Nephron (organoid): Measurements from ENCODE around the gene MRFAP1L1.
"Not testable (repeated sequence)": the region's sequence is repeated elsewhere in the genome, so short reads cannot be mapped to it uniquely, and the experiment has no call there.

ENCODE experiments used
- H3K27ac Mint-ChIP-seq, 3 experiments: 2 replicates each; pipeline ENCODE4 v1.8.0; 2020; ENCODE audit warnings: mixed read lengths in 3 of 3, mild to moderate bottlenecking in 2 of 3, moderate library complexity in 1 of 3
- H3K27me3 Mint-ChIP-seq: 2 replicates; pipeline ENCODE4 v1.8.0; 2021; ENCODE audit warnings: low read depth, mild to moderate bottlenecking, moderate library complexity, mixed read lengths
- H3K36me3 Mint-ChIP-seq: 2 replicates; pipeline ENCODE4 v1.8.0; 2020; ENCODE audit warnings: low read depth, mixed read lengths
- H3K4me1 Mint-ChIP-seq: 2 replicates; pipeline ENCODE4 v1.8.0; 2020; ENCODE audit warnings: mixed read lengths
- H3K4me3 Mint-ChIP-seq, 3 experiments: 2 replicates each; pipeline ENCODE4 v1.8.0; 2020; ENCODE audit warnings: mild to moderate bottlenecking in 3 of 3, mixed read lengths in 3 of 3, moderate library complexity in 2 of 3
- H3K9me3 Mint-ChIP-seq: 2 replicates; pipeline ENCODE4 v1.8.0; 2020; ENCODE audit warnings: mixed read lengths
- CTCF ChIP-seq, 3 experiments: fragments of 200-600 bp; sonication (generic); IDR thresholded peaks; one replicate each; pipeline ENCODE4 v1.5.0; 2021; ENCODE audit warnings: antibody characterized with exemption in 3 of 3; ENCODE audit not compliant: unreplicated experiment in 3 of 3

MRFAP1L1 gene

DNA sequence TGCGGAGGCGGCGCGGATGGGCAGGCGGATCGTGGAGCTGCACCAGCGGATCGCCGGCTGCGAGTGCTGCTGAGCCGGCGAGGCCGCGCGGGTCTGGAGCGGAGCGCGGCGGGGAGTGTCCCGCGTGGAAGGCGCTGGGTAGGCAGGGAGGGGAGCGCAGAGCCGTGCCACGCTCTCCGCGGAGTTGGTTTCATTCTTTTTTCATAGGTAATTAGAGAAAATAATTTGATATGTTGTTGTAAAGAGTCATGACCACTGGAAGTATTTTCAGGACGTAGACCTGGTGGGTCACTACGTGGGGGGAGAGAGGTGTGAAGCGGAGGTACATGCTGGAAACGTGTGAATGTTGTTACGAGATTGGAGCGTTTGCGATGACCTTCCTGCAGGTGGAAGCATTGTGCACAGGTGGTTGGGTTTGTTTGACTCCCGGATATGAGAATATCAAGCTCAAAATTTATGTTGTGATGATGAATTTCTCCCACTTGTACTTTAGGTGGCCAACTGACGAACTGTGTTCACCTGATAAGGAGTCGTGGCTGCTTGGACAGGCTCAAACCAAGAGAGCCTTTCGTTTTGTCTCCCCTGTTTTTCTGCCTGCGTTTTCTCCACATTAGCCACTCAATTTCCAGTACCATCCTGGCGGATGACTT lies 35.0 kb downstream of the MRFAP1L1 start:
- Mint-ChIP-seq H3K36me3 (peaks cover 48% of the 10 kb centered on the region), H3K9me3 (peaks cover 5% of the 10 kb centered on the region), H3K4me1 (peaks cover 40% of the 10 kb centered on the region), H3K27me3 (no peaks in the 10 kb centered on the region), H3K27ac (peak overlapping the region; percentile 78 to 98 (median 88)), H3K4me3 (peak overlapping the region; percentile 93 to 98 (median 97))
- TF ChIP-seq CTCF (IDR thresholded peaks at IDR 0.05; ENCODE audit: unreplicated experiment in 3 of 3), result peak; percentile 29 to 37 (median 35)

DNA sequence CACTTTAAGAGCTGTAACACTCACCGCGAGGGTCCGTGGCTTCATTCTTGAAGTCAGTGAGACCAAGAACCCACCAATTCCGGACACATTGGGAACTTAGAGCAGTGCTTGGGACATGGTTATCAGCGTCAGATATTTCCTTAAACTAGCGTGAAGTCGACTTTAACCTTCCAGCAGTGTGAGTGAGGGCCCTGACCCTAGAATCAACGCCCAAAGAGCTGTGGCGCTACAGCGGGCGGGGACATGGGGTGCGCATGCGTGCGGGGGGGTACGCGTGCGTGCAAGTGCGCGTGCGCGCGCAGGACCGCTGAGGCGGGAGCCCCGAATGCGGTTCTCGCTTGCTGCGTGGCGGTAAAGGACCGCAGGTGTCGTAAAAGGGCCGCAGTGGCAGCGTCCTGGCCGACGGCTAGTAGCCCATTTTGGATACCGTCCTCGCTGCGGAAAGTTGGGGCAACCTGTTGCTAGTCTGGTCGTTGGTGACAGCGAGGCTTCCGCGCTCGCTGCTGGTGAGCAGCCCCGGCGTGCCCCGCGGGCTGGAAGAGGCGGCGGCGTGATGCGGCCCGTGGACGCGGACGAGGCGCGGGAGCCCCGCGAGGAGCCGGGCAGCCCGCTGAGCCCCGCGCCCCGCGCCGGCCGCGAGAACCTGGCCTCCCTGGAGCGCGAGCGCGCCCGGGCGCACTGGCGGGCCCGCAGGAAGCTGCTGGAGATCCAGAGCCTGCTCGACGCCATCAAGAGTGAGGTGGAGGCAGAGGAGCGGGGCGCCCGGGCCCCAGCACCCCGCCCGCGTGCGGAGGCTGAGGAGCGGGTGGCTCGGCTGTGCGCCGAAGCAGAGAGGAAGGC lies 35.8 kb downstream of the MRFAP1L1 start:
- H3K27ac Mint-ChIP-seq, result peak overlapping the region; percentile 96 to 98 (median 97)
- H3K4me1 Mint-ChIP-seq, result peaks cover 40% of the 10 kb centered on the region
- H3K27me3 Mint-ChIP-seq, result no peaks in the 10 kb centered on the region
- H3K9me3 Mint-ChIP-seq, result peaks cover 5% of the 10 kb centered on the region
- H3K36me3 Mint-ChIP-seq, result peaks cover 49% of the 10 kb centered on the region
- H3K4me3 Mint-ChIP-seq, result peak overlapping the region; percentile 93 to 98 (median 97)
- no peak for TF ChIP-seq CTCF (IDR thresholded peaks at IDR 0.05; ENCODE audit: unreplicated experiment in 3 of 3)

GRCh38 chr4:6673191-6673659 lies 36.4 kb downstream of the MRFAP1L1 start:
- peaks cover 40% of the 10 kb centered on the region for H3K4me1 Mint-ChIP-seq
- H3K4me3 Mint-ChIP-seq, result peak overlapping the region; percentile 93 to 98 (median 97)
- H3K27me3 Mint-ChIP-seq, H3K9me3 Mint-ChIP-seq: not testable (repeated sequence)
- H3K36me3 Mint-ChIP-seq, result peaks cover 42% of the 10 kb centered on the region
- H3K27ac Mint-ChIP-seq, result peak overlapping the region; percentile 96 to 98 (median 97)

DNA sequence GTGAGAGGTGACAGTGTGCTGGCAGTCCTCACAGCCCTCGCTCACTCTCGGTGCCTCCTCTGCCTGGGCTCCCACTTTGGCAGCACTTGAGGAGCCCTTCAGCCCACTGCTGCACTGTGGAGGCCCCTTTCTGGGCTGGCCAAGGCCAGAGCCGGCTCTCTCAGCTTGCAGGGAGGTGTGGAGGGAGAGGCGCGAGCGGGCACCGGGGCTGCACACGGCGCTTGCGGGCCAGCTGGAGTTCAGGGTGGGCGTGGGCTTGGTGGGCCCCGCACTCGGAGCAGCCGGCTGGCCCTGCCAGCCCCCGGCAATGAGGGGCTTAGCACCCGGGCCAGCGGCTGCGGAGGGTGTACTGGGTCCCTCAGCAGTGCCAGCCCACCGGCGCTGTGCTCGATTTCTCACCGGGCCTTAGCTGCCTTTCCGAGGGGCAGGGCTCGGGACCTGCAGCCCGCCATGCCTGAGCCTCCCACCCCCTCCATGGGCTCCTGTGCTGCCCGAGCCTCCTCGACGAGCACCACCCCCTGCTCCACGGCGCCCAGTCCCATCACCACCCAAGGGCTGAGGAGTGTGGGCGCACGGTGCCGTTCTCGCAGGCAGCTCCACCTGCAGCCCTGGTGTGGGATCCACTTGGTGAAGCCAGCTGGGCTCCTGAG lies 37.0 kb downstream of the MRFAP1L1 start:
- H3K27me3 Mint-ChIP-seq, H3K9me3 Mint-ChIP-seq: not testable (repeated sequence)
- Mint-ChIP-seq H3K4me3 (peak overlapping the region in 1 of 3 experiments; percentile 93), H3K4me1 (peaks cover 39% of the 10 kb centered on the region), H3K36me3 (peaks cover 43% of the 10 kb centered on the region), H3K27ac (peak overlapping the region; percentile 96 to 98 (median 97))

GRCh38 chr4:6672131-6672530 lies 37.5 kb downstream of the MRFAP1L1 start:
- Mint-ChIP-seq H3K27me3 (peaks cover 3% of the 10 kb centered on the region), H3K9me3 (peaks cover 5% of the 10 kb centered on the region), H3K4me3 (no peak overlapping the region), H3K27ac (no peak overlapping the region), H3K4me1 (peaks cover 35% of the 10 kb centered on the region), H3K36me3 (peaks cover 38% of the 10 kb centered on the region)
- TF ChIP-seq CTCF (IDR thresholded peaks at IDR 0.05; ENCODE audit: unreplicated experiment in 3 of 3), result no peak

DNA sequence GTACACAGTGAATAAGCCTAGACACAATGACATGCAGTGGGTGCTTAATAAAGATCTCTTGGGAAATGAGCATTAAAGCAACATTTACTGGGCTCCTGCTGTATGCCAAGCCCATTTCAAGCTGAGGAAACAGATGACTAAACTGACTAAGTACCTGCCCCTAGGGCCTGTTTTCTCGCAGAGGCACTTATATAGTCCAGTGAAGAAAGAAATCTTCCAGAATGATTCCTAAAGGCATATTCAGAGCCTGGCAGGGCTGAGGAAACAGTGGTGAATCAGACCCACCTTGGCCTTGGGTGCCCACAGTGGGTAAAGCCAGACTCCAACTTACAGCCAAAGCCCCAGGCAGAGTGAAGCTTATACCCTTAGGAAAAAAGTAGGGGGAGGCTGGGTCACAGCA lies 38.0 kb downstream of the MRFAP1L1 start:
- Mint-ChIP-seq H3K27ac (no peak overlapping the region), H3K27me3 (peaks cover 3% of the 10 kb centered on the region), H3K9me3 (peaks cover 5% of the 10 kb centered on the region), H3K4me1 (peaks cover 30% of the 10 kb centered on the region), H3K4me3 (peak overlapping the region in 2 of 3 experiments; percentile 64 to 75), H3K36me3 (peaks cover 34% of the 10 kb centered on the region)
- no peak for TF ChIP-seq CTCF (IDR thresholded peaks at IDR 0.05; ENCODE audit: unreplicated experiment in 3 of 3)
